ENCODE results near the gene PPP1R2. TPM values are rescaled to one million over a fixed set of nuclear protein-coding genes. Genes with fewer than 3 reads are reported as not detected.

Gene PPP1R2
- total RNA-seq, 4 donors from 2014 or later: 48.2 to 79.8 (median 66.0) TPM

- Histone ChIP-seq H3K9me3 (no peaks in the 10 kb centered on the region), H3K4me1 (no peaks in the 10 kb centered on the region), H3K27ac (no peak overlapping the region), H3K36me3 (no peaks in the 10 kb centered on the region), H3K4me3 (no peak overlapping the region), H3K27me3 (no peaks in the 10 kb centered on the region)
- no peak for DNase-seq
- no peak for TF ChIP-seq POLR2A (IDR thresholded peaks at IDR 0.05)
- TF ChIP-seq, protein P1, sequence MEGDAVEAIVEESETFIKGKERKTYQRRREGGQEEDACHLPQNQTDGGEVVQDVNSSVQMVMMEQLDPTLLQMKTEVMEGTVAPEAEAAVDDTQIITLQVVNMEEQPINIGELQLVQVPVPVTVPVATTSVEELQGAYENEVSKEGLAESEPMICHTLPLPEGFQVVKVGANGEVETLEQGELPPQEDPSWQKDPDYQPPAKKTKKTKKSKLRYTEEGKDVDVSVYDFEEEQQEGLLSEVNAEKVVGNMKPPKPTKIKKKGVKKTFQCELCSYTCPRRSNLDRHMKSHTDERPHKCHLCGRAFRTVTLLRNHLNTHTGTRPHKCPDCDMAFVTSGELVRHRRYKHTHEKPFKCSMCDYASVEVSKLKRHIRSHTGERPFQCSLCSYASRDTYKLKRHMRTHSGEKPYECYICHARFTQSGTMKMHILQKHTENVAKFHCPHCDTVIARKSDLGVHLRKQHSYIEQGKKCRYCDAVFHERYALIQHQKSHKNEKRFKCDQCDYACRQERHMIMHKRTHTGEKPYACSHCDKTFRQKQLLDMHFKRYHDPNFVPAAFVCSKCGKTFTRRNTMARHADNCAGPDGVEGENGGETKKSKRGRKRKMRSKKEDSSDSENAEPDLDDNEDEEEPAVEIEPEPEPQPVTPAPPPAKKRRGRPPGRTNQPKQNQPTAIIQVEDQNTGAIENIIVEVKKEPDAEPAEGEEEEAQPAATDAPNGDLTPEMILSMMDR (IDR thresholded peaks at IDR 0.05): no peak
Measured at GRCh38 chr3:195468391-195468776, 74.7 kb downstream of the PPP1R2 start.

- Histone ChIP-seq H3K27ac (no peak overlapping the region), H3K9me3 (no peaks in the 10 kb centered on the region), H3K27me3 (no peaks in the 10 kb centered on the region), H3K4me1 (no peaks in the 10 kb centered on the region), H3K36me3 (no peaks in the 10 kb centered on the region), H3K4me3 (no peak overlapping the region)
- no peak for DNase-seq
- TF ChIP-seq, protein P1 (IDR thresholded peaks at IDR 0.05): no peak
- TF ChIP-seq POLR2A (IDR thresholded peaks at IDR 0.05): no peak
Measured at GRCh38 chr3:195467641-195468390, 75.3 kb downstream of the PPP1R2 start.

DNA sequence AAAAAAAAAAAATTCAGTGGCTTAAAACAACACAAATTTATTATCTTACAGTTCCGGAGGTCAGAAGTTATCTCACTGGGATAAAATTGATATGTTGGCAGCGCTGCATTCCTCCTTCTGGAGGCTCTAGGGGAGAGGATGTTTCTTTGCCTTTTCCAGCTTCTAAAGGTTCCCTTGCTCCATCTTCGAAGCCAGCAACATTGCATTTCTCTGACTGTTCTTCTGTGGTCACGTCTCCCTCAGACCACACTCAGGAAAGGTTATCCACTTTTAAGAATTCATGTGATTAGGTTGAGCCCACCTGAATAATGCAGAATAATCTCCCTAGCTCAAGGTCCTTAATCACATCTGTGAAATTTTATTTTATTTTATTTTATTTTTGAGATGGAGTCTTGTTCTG is 76.9 kb downstream of the PPP1R2 start:
- no peak overlapping the region for H3K27ac ChIP-seq
- H3K27me3 ChIP-seq: no peaks in the 10 kb centered on the region
- TF ChIP-seq, protein P1 (IDR thresholded peaks at IDR 0.05): no peak
- TF ChIP-seq POLR2A (IDR thresholded peaks at IDR 0.05): no peak
- no peaks in the 10 kb centered on the region for H3K36me3 ChIP-seq
- no peak overlapping the region for H3K4me3 ChIP-seq
- H3K4me1 ChIP-seq: no peaks in the 10 kb centered on the region
- no peak for DNase-seq
- H3K9me3 ChIP-seq: no peaks in the 10 kb centered on the region

Small RNA genes lying within 50 kb of the gene (small RNA-seq; reads per million reads assigned to genes)
- gene RN7SL73P: 0 reads per million in 2 donors
- 0 reads per million in 2 donors for gene RNU6ATAC24P

Other genes with a start within 250 kb of the PPP1R2 start
- gene ACAP2, start 100.3 kb downstream of the PPP1R2 start, total RNA-seq: 10 to 100 TPM; 63.7 to 96.6 (median 65.9) TPM
- gene APOD, start 40.6 kb upstream of the PPP1R2 start, total RNA-seq: 10 to 100 TPM; 22.3 to 68.2 (median 35.6) TPM
- gene MUC20, start 177.7 kb upstream of the PPP1R2 start, total RNA-seq: 100 to 1,000 TPM in 2 of 4 donors, 10 to 100 TPM in 2; 57.8 to 120 (median 87.7) TPM

Data from Peyer's patch (tissue), 4 donors.